SK-N-SH (cell line): ENCODE data around the gene AKTIP.

Experiments
- RFX5 ChIP-seq: IDR thresholded peaks from 2 replicates; pipeline ENCODE4 v1.6.1; 2012; ENCODE audit warnings: mild to moderate bottlenecking, improper control_type of control experiment, low read length
- SIN3A ChIP-seq: IDR thresholded peaks from 2 replicates; pipeline ENCODE4 v1.6.1; 2012; ENCODE audit warnings: low read depth, mild to moderate bottlenecking, low read length, moderate library complexity, borderline replicate concordance
- TF ChIP-seq, protein P1 (sequence below): fragments of 200-600 bp; sonication (generic); IDR thresholded peaks from 2 replicates; pipeline ENCODE4 v1.6.1; 2017; ENCODE audit warnings: antibody characterized with exemption, mild to moderate bottlenecking, moderate library complexity

- TF ChIP-seq, protein P1, sequence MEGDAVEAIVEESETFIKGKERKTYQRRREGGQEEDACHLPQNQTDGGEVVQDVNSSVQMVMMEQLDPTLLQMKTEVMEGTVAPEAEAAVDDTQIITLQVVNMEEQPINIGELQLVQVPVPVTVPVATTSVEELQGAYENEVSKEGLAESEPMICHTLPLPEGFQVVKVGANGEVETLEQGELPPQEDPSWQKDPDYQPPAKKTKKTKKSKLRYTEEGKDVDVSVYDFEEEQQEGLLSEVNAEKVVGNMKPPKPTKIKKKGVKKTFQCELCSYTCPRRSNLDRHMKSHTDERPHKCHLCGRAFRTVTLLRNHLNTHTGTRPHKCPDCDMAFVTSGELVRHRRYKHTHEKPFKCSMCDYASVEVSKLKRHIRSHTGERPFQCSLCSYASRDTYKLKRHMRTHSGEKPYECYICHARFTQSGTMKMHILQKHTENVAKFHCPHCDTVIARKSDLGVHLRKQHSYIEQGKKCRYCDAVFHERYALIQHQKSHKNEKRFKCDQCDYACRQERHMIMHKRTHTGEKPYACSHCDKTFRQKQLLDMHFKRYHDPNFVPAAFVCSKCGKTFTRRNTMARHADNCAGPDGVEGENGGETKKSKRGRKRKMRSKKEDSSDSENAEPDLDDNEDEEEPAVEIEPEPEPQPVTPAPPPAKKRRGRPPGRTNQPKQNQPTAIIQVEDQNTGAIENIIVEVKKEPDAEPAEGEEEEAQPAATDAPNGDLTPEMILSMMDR = no peak
- TF ChIP-seq SIN3A (no peak), RFX5 (no peak)
Measured at GRCh38 chr16:53446090-53446489, 56.9 kb downstream of the AKTIP start.
